HK-2 (cell line): Measurements from ENCODE around the gene GRAMD4.

ENCODE experiments used
- DNase-seq: peaks from one replicate; pipeline ENCODE4 v3.0.0-alpha.2; 2018; ENCODE audit not compliant: unreplicated experiment

Gene GRAMD4

GRCh38 chr22:46655861-46656608 lies 35.8 kb downstream of the GRAMD4 start:
- DNase-seq: no peak

- DNase-seq: no peak
Measured at GRCh38 chr22:46656856-46657654, 36.9 kb downstream of the GRAMD4 start.

GRCh38 chr22:46657655-46657953 lies 37.4 kb downstream of the GRAMD4 start:
- DNase-seq: no peak

- DNase-seq: no peak
Measured at GRCh38 chr22:46657996-46658947, 38.1 kb downstream of the GRAMD4 start.

GRCh38 chr22:46659059-46659790 lies 39.0 kb downstream of the GRAMD4 start:
- no peak for DNase-seq

- no peak for DNase-seq
Measured at GRCh38 chr22:46659791-46660186, 39.6 kb downstream of the GRAMD4 start.

GRCh38 chr22:46660604-46661201 lies 40.5 kb downstream of the GRAMD4 start:
- DNase-seq: no peak

- DNase-seq: no peak
Measured at GRCh38 chr22:46661221-46661851, 41.1 kb downstream of the GRAMD4 start.

GRCh38 chr22:46662226-46662625 lies 42.0 kb downstream of the GRAMD4 start:
- DNase-seq: no peak

- no peak for DNase-seq
Measured at GRCh38 chr22:46663001-46663400, 42.8 kb downstream of the GRAMD4 start.

GRCh38 chr22:46663436-46664100 lies 43.4 kb downstream of the GRAMD4 start:
- DNase-seq: no peak

GRCh38 chr22:46664301-46664855 lies 44.2 kb downstream of the GRAMD4 start:
- no peak for DNase-seq

GRCh38 chr22:46665151-46665695 lies 45.0 kb downstream of the GRAMD4 start:
- no peak for DNase-seq

GRCh38 chr22:46665751-46666280 lies 45.6 kb downstream of the GRAMD4 start:
- no peak for DNase-seq

GRCh38 chr22:46666577-46667244 lies 46.5 kb downstream of the GRAMD4 start:
- DNase-seq: no peak

- DNase-seq: no peak
Measured at GRCh38 chr22:46667245-46667623, 47.0 kb downstream of the GRAMD4 start.

GRCh38 chr22:46668116-46668515 lies 47.9 kb downstream of the GRAMD4 start:
- no peak for DNase-seq

GRCh38 chr22:46669201-46669600 lies 49.0 kb downstream of the GRAMD4 start:
- no peak for DNase-seq
